ENCODE data around the gene TNS3. TPM values are rescaled to one million over a fixed set of nuclear protein-coding genes. Genes with fewer than 3 reads are reported as not detected.

TNS3 gene
- total RNA-seq, 1 experiment from 2014 or later: 38.2 TPM

DNA sequence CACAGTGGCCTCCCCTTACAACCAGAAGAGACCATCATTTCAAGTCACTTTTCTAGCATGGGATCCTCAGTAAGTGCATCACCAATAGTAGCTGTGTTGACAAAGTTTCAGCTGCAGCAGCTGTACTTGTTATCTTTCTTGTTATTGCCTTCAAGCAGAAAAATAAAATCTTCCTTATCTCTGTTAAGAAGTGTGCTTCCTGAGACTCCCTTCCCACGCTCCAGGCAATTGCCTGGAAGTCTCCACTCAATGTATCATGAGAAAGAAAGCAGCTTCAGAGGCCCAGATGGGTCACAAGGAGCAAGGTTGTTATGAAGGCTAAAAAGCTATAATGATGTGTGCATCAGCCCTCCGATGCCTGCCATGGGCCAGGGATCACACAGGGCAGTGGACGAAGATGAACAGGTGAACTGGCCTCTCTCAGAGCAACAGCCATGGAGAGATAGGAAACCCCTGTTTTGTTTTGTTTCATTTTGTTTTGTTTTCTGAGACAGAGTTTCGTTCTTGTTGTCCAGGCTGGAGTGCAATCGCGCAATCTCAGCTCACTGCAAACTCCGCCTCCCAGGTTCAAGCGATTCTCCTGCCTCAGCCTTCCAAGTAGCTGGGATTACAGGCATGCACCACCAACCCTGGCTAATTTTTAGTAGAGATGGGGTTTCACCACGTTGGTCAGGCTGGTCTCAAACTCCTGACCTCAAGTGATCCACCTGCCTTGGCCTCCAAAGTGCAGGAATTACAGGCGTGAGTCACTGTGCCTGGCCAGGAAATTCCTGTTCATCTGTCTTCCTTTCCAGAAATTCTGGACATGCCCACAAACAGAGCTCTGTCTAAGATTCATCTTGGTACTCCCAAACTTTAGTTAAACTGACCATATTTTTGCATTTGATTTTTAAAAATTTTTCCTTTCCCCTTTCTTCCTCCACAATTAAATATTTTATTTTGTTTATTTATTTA is 340.5 kb downstream of the TNS3 start:
- peak; percentile 29 for DNase-seq (ENCODE audit: low read depth)

DNA sequence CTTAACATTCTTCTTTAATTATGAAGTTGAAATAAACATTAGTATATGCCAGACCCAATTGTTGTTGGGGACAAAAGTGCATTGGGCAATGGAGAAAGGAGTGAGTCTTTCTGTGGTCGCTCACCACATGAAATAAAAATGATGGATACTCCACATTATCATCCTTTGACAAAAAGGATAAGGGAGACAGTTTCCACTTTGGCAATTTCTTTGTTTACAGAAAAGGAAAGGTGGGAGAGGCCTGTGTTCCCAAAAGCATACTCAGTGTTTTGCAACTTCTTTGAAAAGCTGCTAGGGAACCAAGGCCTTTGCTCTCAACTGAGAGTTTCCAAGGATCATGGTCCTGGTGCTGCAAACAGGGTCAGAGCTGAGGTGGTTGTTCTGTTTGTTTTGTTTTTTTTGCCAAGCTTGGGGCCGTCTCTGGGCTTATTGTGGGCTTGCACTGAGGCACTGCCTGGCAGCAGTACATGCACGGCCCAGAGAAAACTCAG is 341.9 kb downstream of the TNS3 start:
- no peak for DNase-seq (ENCODE audit: low read depth)

DNA sequence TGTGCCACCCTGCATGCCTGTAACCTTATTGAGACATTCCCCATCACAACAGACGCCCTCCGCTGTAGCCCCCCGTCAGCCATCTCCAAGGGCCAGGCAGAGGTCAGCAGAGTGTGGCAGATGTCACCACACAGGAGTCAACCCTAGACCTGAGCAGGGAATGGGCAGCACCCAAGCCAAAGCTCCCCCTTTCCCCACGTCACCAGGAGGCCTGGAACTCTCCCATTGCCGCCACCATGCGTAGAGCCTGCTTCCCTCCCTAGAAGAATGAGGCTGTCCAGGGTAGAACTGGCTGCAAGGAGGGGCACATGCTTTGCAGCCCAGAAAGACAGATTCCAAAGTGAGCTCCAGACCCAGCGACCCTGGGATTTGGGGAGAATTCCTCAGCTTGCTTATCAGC is 342.9 kb downstream of the TNS3 start:
- no peak for DNase-seq (ENCODE audit: low read depth)

DNA sequence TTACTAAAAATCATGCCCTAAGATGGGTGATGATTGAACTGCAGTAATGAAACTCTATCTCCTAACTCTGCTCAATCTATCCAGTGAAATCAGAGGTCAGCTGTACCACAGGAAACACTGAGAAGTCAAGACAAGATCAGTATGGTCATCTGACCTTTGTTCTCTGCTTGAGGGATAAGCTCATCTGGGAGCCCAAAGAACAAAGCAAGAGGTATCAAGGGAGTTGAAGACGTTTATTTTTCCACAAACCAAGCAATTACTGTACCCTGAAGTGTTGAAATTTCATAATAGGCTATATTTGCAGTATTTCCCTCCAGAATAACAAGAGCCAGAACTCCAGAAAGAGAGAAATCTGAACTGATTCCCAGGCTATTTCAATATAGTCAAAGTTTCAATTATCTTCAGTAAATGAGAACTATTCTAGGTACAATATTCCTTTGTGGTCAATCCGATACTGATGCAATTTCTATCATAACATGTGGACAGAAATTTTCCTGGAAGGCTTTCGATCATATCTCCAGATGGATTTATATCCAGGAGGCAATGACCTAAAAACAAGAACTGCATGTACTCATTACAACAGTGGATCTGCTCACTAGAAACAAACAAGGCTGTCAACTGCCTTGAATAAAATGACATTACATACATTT is 345.3 kb downstream of the TNS3 start:
- DNase-seq (ENCODE audit: low read depth): no peak

DNA sequence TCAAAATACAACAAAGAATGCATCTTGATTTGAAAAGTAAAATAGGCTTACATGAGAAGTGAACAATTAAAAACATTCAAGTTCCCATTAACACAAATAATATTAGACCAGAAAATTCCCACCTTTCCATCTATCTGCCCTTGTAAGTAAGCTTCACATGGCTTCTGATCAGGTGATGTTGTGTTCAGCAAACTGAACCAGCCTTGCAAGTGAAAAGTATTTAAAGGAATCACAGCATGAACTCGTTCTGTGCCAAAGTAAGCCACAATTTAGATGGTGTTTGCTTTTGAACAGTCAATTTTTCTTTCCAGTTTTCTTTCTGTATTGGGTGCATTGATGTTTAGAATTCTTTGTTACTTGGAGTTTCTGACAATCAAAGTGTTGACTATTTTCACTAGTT is 347.9 kb downstream of the TNS3 start:
- no peak for DNase-seq (ENCODE audit: low read depth)

DNA sequence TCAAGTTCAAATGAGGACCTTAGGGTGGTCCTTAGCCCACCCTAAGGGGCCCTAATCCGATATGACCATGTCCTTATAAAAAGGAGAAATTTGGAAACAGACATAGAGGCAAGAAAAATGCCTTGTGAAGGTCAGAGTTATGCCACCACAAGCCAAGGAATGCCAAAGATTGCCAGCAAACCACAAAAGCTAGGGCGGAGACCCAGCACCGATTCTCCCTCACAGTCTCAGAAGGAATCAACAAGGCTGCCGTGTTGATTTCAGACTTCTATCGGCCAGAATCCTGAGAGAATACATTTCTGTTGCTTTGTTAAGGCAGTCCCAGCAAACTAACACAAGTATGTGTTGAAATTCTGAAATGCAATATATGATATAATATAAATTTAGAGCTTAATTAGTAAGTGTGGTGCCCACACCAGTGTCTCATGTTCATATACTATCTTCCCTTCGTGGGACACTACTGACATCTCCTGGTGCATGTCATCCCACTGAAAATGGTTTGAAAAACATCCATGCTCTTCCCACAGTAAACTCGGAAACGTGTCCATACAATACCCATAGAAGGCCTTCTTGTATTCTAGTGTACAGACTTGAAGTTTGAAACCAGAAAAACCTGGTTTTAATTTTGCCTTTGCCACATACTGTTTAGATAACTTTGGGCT is 349.0 kb downstream of the TNS3 start:
- peak; percentile 61 for DNase-seq (ENCODE audit: low read depth)

DNA sequence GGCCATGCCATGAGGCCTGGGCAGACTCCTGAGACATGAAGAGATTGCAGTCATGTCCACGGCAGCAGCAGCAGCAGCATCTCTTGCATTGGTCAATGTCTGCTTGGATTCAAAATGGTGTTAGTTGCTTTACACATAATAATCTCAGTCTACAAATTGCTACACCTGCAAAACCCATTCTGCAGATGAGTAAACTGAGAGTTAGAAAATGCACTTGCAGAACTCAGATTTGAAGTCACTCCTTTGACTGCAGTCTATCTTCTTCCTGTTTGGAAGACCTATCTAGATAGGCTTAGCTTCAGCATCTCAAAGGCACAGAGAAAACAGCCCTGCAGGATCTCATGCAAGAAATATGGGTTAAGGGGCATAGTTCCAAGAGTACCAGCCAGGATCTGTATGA is 350.3 kb downstream of the TNS3 start:
- DNase-seq (ENCODE audit: low read depth): no peak

DNA sequence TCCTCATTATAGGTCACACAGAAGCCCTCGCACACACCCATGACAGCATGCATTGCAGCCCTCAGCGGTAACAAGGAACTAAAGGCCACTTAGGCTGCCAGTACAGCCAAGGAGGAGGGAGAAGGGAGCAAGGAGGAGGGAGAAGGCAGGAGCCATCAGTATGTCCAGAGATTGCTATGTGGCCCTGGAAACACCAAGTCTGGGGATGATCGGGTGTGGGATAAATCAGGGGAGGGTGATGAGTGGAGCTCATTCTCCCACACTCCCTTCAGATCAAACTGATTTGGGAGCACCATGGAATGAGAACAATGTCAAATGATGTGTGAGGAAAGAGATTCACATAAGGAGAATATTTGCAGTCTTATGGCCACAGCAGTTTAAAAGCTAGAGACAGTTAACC is 350.9 kb downstream of the TNS3 start:
- no peak for DNase-seq (ENCODE audit: low read depth)

DNA sequence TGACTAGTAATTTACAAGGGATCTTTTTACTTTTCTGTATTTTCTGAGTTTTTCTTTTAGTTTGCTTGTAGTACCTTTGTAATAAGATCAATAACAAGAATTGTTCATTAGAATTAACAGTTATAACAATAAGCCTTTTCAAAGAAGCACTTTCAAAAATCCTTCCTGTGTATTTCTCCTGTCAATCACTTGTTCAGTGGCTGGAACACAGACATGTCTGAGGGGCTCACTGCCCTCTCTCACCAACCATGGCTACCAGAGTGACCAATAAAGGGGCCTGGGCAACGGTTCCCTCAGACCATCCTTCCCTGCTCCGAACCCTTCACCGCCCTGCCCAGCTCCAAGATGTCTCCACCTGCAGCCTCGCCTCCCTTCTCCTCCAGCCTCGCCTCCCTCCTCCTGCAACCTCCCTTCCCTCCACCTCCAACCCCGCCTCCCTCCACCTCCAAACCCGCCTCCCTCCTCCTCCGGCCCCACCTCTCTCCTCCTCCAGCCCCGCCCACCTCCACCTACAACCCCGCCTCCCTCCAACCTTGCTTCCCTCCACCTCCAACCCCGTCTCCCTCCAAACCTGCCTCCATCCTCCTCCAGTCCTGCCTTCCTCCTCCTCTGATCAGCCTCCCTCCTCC is 353.4 kb downstream of the TNS3 start:
- DNase-seq (ENCODE audit: low read depth): no peak

DNA sequence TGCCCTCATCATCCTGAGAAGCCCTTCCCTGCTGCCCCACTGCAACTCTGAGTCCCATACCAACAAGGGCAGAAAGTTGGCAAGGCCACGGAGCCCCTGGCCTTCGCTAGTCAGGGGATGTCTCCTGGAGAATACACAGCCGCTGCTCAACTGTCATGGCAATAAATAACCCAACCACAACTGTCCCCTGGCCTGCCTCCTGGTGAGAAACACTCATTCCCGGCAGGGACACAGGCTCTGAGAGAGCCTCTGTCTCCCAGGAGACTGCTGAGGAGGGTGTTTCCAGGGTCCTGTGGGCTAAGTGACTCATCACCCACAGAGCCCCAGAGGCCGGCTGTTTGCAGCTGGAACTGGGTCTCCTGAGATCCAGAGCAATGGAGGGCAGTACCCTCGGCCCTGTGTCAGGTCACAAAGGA is 354.1 kb downstream of the TNS3 start:
- DNase-seq (ENCODE audit: low read depth): peak; percentile 91

DNA sequence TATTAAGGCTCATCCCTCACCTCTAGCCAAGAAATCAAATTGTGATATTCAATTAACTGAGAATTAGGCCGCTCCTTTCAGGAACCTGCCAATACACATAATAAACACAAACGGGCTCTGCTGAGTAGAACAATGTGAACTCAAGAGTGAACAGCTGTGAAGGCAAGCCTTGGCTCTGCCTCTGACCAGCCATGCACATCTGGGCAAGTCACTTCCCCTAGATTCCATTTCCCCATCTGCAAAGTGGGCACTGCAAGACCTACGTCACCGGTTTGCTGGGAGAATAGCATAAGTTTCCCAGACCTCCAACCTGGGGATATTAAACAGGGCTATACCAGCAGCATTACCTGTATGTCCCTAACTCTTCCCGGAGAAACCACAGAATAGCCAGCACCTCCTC is 355.2 kb downstream of the TNS3 start:
- no peak for DNase-seq (ENCODE audit: low read depth)

DNA sequence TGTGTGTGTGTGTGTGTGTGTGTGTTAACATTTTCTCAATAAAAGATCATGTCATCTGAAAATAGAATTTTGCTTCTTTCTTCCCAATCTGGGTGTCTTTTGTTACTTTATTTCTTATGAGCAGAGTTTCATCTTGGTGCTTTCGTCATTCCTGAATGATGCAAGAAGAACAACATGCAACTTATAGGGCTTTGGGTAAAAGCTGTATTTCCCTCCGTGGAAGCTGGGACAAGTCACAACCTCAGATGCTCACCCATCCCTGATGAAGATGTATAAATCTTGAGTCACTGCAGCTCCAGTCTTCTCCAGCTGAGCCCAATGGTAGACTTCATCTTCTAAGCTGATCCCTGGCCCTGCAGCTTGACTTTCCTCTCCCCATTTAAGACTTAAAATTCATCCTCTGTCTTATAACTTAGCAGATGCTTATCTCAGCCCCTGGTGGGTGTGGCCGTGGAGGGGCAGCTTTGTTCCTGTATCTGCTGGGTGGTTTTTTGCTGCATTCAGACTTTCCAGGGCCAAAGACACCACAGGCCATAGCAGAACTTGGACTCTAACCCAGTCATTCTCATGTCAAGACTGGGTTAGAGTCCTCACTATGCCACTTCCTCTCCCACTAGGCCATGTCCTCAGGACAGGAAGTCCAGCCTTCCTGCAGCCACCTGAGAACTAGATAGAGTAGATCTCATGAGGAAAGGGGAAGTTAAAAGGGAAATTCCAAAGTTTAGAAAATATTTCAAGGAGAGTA is 356.4 kb downstream of the TNS3 start:
- DNase-seq (ENCODE audit: low read depth): no peak
